EL (cell line): ENCODE measurements around the gene ADORA2A.

Experiments
- DNase-seq: peaks from one replicate; pipeline ENCODE4 v3.0.0-alpha.2; 2016

Gene ADORA2A

DNA sequence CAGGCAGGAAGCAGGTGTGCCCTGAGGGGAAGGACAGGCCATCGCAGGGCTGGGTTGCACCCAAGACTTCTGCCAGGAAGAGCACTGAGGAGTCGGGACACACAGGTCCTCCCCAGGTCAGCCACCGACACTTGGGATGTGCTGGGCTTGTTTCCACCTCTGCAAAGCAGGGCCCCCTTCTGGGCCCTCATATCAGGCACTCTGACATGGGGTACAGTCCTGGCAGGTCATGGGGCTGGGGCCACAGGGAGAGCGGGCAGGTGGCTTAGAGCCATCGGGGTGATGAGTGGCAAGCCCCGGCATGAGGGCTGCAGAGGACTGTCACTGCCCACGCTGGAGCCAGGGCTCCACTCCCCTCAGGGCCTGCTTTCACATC, 7.9 kb upstream of the ADORA2A start:
- DNase-seq: no peak

GRCh38 chr22:24420072-24420976, 7.1 kb upstream of the ADORA2A start:
- DNase-seq: no peak

- DNase-seq: no peak
Measured at GRCh38 chr22:24420977-24421343, 6.4 kb upstream of the ADORA2A start.

DNA sequence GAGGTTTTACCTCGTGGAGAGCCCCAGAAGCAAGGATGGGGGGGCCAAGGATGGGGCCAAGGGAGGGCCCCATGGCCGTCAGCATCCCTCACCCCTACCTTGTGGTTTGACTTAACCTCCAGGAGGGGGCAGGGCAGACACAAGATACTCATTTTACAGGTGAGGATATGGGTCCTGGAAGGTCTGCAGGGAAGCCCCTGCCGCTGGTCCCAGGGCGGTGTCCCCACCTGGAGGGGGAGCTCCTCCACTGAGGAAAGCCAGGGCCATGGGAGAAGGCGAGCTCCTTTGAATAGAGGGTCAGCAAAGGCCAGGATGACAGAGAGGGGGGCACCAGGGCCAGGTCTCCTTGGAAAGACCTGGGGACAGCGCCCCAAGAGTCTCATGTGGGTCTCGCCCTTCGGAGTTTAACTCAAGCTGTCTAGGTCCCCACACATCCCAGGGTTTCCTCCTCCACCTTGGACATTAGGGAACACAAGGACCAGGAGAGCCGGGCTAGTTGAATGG, 5.9 kb upstream of the ADORA2A start:
- no peak for DNase-seq

- DNase-seq: no peak
Measured at GRCh38 chr22:24422102-24422665, 5.2 kb upstream of the ADORA2A start.

DNA sequence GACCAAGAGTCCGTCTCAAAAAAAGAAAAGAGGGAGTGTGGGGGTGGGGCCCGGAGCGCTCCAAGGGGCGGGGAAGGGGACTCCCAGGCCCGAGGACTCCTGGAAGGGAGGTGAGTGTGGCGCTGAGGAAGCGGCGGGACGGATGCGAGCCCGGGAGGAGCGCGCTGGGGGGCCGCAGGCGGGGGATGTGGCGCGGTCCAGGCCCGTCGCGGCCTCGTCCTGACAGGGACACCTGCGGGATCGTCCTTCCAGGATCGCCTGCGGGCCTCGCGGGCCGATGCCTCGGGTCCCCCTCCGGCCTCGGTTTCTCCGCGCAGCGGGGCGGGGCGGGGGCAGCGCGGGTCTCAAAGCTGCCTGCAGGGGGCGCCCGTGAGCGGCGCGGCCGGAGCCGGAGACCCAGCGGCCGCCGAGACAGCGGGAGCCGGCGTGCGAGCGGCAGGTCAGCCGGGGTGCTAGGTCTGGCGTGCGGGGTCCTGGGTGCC, 3.8 kb upstream of the ADORA2A start:
- peak; percentile 49 for DNase-seq

DNA sequence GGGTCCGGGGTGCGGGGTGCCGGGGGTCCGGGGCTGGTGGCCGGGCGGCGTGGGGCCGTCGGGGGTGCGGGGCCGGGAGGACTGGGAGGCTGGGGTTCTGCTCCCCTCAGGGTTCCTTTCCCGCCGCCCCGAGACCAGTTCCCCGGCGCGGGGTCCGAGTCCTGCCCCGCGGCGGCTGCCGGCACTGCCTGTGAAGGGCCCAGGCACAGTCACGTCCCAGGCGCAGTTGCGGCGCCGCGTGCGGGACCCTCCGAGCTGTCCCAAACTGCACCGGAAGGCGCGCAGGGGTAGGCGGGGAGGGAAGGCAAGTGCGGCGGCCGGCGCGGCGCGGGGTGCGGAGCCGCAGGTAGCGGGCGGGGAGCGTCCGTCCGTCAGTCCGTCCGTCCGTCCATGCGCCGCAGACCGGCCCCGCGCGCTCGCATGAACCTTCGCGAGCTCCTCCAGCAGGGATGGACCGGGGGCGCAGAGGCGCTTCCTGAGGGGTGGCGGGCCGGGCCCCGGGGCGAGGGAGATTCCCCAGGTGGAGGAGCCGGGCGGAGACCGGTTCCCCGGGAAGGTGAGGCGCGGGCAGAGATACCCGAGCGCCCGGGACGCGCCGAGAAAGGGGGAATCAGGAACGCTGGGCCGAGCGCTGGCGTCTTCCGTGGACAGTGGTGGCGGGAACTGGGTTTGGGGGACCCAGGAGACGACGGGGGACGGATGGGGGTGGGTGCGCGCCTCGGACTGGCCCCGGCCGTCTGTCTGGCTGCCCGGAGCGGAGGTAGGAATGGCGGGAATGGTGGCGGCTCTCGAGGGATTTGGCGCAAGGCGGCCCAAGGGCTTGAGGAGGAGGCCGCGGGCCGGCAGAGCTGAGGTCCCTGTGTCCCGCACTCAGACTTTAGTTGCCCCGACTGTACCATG, 3.1 kb upstream of the ADORA2A start:
- DNase-seq: peak; percentile 25

DNA sequence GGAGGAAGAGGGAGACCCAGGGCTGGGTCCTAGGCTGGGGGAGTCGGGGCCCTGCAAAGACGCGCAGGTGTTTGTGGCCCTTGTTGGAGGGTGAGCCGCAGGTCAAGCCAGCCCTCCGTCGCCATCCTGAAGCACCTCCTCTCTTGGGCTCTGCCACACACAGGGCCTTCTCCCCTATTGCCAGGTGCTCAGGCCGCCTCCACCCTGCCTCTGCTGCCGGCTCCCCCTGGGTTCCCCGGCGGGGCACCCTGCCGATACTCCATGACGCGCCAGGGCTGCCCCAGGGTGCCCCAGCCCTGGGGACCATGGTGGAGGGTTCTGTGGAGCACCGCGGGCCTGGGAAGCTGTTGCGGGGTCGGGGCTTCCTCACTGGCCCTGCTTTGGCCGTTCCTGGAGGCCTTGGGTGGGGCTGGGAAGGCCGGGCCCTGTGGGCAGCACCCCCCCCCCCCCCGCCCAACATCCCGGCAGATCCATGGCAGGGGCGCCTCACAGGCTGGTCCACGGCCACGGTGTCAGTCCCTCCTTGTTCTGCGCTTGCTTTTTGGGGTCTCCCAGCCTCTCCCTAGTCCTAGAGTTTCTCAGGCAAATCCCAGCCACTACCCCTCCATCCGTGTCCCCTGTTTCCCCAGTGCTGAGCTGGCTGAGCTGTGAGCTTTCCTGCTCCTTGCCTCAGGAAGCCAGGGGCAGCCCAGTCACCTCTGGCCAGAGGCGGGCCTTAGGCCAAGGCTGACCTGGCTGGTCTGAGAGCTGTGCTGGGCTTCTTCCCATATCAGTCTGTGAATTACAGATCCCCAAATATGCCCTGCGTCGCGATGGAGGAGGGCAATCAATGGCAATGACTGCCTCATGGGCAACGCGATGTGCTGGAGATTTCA, 2.3 kb upstream of the ADORA2A start:
- no peak for DNase-seq

- DNase-seq: no peak
Measured at GRCh38 chr22:24426436-24426835, 963 bp upstream of the ADORA2A start.

GRCh38 chr22:24426851-24427499, 424 bp upstream of the ADORA2A start:
- no peak for DNase-seq

DNA sequence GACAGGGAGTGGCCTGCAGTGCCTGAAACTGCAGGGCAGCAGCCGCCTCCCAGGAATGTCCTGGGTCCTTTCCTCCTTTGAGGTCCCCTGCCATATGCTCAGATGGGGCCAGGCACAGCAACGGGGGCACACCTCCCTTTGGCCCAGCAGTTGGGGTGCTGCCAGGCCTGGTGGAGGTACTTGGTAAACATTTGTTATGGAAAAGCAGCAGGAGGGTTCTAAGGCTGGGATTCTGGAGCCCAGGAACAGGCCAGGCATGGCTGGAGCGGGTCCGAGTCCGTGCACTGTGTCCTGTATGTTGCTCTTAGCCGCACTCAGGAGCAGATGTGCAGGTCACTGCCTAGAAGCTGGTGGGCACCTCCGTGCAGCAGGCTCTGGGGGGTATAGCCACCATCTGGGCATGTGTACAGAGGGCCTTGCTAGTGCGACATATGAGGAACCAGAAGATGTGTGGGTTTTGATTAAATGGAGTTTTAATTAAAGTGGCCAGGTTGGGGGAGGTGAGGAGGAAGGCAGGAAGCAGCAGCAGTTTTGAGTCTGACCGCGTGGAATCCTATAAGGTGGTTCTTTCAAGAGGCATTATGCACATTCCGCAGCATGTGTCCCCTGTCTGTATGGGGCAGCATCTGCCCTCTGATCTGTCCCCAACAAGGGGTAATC, 1.5 kb downstream of the ADORA2A start:
- no peak for DNase-seq

DNA sequence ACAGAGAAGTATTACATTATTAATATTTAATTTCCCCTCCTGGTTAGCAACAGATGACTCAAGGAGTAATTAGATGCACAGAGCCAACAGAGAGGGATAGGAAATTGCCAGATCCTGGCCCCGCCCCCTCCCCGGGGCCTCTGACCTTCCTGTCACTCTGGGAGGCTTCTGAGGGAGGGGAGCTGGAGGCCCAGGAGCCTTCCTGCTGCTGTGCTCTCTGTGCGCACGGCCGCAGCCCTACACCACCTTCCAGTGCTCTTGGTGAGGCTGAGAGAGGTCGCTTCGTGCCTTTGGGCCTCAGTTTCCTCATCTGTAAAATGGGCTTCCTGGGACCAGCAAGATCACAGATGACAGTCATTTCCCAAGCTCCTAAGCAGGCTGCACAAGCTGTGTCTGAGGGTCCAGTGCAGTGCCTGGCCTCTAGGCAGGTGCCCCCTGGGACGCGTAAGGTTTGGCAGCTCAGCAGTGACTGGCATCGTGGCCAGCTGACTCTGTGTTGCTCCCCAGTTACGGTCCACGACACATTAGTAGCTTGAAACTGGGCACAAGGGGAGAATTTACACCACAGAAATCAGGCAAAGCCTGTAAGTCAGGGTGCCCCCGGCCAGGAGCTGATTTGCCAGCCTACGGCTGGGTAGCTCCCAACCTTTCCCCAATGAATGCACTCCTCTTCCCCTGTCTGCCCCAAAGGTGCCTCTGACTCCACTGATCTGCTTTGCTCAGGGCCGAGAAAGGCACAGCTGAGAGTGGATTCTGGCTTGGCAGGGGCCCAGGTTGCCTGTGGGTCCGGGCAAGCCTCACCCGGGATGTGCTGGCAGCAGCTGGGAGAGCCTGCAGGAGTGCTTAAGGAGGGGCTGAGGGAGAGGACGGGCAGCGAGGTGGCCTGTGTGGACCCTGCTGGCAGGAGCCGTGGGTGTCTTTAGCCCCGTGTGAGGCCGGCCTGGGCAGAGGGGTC, 2.3 kb downstream of the ADORA2A start:
- peak; percentile 43 for DNase-seq

DNA sequence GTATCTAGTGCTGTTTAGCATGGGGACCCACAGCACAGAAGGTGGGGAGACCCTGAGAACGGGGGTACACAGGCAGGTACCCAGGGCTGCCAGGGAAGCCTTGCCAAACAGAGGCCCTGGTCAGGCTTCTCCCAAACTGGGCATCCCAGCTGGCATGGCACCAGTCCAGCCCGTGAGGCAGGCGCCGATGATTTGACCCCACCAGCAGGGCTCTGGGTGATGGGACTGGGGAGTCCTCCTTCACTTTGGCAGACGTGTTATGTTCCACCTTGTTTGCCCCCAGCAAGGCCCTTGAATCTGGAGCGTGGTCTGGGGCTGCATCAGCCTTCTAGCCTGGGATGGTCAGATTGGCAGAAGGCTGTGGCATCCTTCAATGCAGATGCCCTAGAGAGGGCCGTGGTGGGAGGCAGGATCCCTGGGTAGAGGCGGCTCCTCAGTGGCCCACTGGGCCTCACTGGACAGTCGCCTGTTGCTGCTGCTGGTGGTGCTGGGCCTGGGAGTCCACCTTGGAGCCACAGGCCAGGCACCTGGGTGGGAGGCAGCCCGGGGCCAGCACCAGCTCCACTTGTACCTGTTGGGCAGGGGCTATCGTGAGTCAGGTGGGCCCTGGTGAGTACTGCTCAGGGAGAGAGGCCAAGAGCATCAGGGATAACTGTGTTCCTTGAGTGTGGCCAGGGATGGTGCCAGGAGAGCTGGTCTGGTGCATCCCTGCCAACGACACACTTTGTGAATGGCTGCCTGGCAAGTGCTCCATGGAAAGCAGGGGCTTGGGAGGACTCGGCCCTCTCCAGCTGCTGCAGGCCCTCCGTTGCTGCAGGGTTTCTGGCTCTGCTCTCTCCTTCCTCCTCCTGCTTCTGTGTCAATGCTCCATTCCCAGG, 3.3 kb downstream of the ADORA2A start:
- DNase-seq: no peak

- no peak for DNase-seq
Measured at GRCh38 chr22:24431309-24432034, 4.1 kb downstream of the ADORA2A start.

DNA sequence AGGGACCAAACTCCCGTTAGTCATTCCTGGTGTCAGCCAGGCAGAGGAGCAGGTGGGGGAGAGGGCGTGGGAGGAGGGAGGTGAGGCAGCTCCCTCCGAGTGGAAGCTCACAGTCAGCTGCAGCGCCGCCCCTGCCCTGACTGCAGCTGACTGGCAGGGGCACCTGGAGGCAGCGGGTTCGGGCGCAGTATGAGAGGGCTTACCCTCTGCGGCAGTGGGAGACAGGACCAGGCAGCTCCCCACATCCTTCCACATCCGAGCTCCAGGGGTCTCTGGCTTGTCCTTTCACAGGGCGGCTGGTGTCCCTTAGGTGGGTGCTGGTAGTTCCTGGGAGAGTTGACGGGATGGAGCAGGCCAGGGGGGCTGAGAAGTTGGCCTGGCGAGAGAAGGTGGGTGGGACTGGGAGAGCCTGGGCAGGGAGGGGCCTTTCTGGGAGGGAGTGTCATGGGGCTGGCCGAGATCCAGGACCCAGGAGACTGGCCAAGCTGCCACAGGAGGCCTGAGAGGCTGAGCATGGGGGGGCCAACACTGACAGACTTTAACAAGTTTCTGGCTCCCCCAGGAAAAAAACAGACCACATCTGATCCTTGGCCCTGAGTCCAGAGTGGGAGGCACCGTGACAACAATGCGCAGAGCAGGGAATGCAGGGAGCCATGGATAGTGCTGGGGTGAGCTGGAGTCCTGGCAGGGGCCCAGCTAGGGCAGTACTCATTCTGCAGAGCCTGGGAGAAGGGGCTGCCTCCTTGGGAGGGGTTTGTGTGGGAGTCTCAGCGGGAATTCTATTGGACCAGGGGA, 4.9 kb downstream of the ADORA2A start:
- peak; percentile 33 for DNase-seq

DNA sequence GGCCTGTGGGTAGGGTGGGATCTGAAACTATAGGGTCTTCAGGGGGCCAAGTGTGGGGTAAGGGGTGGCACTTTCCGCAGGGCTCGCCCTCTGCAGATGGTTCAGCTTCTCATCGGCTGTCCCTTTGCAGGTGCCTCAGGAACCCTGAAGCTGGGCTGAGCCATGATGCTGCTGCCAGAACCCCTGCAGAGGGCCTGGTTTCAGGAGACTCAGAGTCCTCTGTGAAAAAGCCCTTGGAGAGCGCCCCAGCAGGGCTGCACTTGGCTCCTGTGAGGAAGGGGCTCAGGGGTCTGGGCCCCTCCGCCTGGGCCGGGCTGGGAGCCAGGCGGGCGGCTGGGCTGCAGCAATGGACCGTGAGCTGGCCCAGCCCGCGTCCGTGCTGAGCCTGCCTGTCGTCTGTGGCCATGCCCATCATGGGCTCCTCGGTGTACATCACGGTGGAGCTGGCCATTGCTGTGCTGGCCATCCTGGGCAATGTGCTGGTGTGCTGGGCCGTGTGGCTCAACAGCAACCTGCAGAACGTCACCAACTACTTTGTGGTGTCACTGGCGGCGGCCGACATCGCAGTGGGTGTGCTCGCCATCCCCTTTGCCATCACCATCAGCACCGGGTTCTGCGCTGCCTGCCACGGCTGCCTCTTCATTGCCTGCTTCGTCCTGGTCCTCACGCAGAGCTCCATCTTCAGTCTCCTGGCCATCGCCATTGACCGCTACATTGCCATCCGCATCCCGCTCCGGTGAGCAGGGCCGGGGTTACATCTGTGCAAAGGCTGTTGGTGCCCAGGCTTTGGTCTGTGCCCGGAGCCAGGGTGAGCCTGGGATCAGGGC, 5.8 kb downstream of the ADORA2A start:
- DNase-seq: no peak
